DOHH2 (cell line): Measurements from ENCODE around the gene ZNRF3.

Source experiments
- EZH2phosphoT487 ChIP-seq: fragments of 200-600 bp; sonication (generic); IDR thresholded peaks from 2 replicates; pipeline ENCODE4 v1.6.1; 2017; ENCODE audit warnings: borderline replicate concordance, mild to moderate bottlenecking, antibody characterized with exemption, low read length, moderate library complexity, mixed read lengths
- TF ChIP-seq, protein P1 (sequence below): fragments of 200-600 bp; sonication (generic); IDR thresholded peaks from one replicate; pipeline ENCODE4 v1.5.1; 2014; ENCODE audit warnings: antibody characterized with exemption, mild to moderate bottlenecking, low read depth, low read length; ENCODE audit not compliant: poor library complexity, severe bottlenecking

DNA sequence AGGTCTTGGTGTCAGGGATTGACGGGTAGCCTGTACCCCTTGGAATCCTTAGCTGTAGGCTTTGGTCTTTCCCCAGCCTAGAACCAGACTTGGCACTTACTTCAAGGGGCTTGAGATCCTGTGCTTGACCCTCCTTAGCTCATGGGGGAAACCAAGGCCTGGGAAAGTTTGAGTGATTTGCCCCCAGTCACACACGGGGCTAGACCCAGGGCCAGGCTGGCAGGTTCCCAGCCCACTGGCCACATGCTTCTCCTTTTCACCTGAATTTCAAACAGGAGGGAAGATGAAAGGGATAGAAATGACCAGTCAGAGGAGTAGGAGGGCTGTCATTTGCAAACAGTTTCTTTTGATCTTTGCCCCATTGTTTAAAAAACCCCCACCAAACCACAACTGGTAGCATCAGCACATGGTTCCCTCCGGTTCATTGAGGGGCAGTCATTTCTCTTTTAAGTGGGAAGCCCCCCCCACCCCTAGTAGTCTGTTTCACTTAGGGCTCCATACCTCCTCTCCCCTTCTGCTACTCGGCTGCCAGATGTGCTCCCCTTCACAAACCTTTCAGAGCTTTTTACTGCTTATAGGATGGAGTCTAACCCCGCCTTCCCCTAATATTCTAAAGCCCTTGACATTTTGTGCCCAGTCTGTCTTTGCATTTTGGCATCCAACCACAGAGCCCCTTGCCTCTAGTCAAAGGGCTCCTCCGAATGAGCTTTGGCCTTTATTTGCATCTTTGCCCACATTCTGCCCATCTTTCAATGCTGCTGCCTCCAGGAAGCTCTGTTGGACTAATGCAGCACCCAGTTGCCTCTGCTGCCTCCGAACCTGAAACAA lies 37.6 kb downstream of the ZNRF3 start:
- TF ChIP-seq, protein P1, sequence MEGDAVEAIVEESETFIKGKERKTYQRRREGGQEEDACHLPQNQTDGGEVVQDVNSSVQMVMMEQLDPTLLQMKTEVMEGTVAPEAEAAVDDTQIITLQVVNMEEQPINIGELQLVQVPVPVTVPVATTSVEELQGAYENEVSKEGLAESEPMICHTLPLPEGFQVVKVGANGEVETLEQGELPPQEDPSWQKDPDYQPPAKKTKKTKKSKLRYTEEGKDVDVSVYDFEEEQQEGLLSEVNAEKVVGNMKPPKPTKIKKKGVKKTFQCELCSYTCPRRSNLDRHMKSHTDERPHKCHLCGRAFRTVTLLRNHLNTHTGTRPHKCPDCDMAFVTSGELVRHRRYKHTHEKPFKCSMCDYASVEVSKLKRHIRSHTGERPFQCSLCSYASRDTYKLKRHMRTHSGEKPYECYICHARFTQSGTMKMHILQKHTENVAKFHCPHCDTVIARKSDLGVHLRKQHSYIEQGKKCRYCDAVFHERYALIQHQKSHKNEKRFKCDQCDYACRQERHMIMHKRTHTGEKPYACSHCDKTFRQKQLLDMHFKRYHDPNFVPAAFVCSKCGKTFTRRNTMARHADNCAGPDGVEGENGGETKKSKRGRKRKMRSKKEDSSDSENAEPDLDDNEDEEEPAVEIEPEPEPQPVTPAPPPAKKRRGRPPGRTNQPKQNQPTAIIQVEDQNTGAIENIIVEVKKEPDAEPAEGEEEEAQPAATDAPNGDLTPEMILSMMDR = no peak
- TF ChIP-seq EZH2phosphoT487 = no peak
